NCI-H2081 treated with DMSO at 0.1 percent for 48 hours (cell line): ENCODE data around the gene SAXO2.
"Not testable (repeated sequence)": the region's sequence is repeated elsewhere in the genome, so short reads cannot be mapped to it uniquely, and the experiment has no call there.

Source experiments
- DNase-seq: peaks from one replicate; lab custom pipeline; 2025; lab: John Stamatoyannopoulos, UW

Gene SAXO2

GRCh38 chr15:82333603-82334553 lies 71.3 kb downstream of the SAXO2 start:
- DNase-seq: not testable (repeated sequence)
